ENCODE measurements around the gene NME8.

- TF ChIP-seq, protein P1, sequence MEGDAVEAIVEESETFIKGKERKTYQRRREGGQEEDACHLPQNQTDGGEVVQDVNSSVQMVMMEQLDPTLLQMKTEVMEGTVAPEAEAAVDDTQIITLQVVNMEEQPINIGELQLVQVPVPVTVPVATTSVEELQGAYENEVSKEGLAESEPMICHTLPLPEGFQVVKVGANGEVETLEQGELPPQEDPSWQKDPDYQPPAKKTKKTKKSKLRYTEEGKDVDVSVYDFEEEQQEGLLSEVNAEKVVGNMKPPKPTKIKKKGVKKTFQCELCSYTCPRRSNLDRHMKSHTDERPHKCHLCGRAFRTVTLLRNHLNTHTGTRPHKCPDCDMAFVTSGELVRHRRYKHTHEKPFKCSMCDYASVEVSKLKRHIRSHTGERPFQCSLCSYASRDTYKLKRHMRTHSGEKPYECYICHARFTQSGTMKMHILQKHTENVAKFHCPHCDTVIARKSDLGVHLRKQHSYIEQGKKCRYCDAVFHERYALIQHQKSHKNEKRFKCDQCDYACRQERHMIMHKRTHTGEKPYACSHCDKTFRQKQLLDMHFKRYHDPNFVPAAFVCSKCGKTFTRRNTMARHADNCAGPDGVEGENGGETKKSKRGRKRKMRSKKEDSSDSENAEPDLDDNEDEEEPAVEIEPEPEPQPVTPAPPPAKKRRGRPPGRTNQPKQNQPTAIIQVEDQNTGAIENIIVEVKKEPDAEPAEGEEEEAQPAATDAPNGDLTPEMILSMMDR (IDR thresholded peaks at IDR 0.05; ENCODE audit: low read length), result no peak
- TF ChIP-seq EZH2 (optimal IDR thresholded peaks at IDR 0.05; ENCODE audit: low read depth, low read length), result no peak
Observed at GRCh38 chr7:37816922-37817590, 31.3 kb upstream of the NME8 start.
